ENCODE results near the gene NPLOC4.

DNA sequence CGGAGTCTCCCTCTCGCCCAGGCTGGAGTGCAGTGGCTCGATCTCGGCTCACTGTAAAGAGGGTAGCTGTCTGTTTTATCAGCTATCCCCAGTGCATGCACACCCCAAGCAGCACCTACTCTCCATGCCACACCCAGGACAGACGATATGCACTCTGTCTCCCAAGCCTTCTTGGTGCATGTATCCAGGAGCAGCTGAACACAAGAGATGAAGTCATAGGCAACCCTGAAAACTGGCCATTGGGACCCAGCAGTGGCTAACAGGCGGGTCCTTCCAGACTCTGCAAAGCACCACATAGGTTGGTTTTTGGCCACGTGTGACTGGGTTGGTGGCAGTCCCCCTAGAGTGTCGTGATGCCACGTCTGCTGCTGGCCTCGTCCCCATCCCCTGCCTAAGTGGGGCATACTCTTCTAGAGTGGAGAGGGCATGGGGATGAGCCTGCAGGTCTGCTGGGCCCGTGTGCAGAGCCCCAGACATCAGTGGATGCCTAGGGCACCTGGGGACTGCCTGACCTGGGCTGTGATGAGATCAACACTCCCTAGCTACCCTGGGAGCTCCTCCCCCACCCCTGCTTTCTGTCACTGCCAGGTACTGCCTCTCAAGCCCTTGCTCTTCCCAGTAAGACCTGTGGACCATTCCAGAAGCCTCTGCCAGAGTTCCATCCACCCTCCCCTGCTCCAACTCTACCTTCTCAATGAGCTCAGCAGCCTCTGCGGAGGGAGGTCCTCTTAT lies 10.1 kb upstream of the NPLOC4 start:
- TF ChIP-seq, protein P1, sequence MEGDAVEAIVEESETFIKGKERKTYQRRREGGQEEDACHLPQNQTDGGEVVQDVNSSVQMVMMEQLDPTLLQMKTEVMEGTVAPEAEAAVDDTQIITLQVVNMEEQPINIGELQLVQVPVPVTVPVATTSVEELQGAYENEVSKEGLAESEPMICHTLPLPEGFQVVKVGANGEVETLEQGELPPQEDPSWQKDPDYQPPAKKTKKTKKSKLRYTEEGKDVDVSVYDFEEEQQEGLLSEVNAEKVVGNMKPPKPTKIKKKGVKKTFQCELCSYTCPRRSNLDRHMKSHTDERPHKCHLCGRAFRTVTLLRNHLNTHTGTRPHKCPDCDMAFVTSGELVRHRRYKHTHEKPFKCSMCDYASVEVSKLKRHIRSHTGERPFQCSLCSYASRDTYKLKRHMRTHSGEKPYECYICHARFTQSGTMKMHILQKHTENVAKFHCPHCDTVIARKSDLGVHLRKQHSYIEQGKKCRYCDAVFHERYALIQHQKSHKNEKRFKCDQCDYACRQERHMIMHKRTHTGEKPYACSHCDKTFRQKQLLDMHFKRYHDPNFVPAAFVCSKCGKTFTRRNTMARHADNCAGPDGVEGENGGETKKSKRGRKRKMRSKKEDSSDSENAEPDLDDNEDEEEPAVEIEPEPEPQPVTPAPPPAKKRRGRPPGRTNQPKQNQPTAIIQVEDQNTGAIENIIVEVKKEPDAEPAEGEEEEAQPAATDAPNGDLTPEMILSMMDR (IDR thresholded peaks at IDR 0.05), result no peak
- TF ChIP-seq ZFX (IDR thresholded peaks at IDR 0.05; ENCODE audit: borderline replicate concordance), result no peak

Measured in 22Rv1 (cell line).